ENCODE data around the gene GTPBP4. TPM values are rescaled to one million over a fixed set of nuclear protein-coding genes. Genes with fewer than 3 reads are reported as not detected.

The GTPBP4 gene
- total and polyA plus RNA-seq, 9 of the 15 experiments (the other 6 are each of a cell fraction or from before 2014, with no cell fraction given): 79.0 to 155 (median 128) TPM

GRCh38 chr10:986137-986825 is 2.0 kb upstream of the GTPBP4 start (continued):
- no peak for TF ChIP-seq HDAC6 (IDR thresholded peaks at IDR 0.05; ENCODE audit: low read depth, low read length)
- 0 out of 2 replicates have a peak, but pooled peaks have one; percentile 4 for TF ChIP-seq TAL1 (IDR thresholded peaks at IDR 0.05)
- TF ChIP-seq HOXB6 (CRISPR knock-in tag; IDR thresholded peaks at IDR 0.05; ENCODE audit: borderline replicate concordance): no peak
- 0 out of 2 replicates have a peak, but pooled peaks have one; percentile 20 for TF ChIP-seq ARID1B (IDR thresholded peaks at IDR 0.05)
- peak; percentile 84 for TF ChIP-seq FOSL1 (tag; conservative IDR thresholded peaks at IDR 0.05)
- peak; percentile 25; the same call in 1 of the 2 replicates for TF ChIP-seq CTBP1 (IDR thresholded peaks at IDR 0.05; ENCODE audit: borderline replicate concordance)
- no peak for TF ChIP-seq LARP7 (IDR thresholded peaks at IDR 0.05)
- TF ChIP-seq ZNF699 (CRISPR knock-in tag; IDR thresholded peaks at IDR 0.05; ENCODE audit: insufficient replicate concordance): no peak
- no peak for TF ChIP-seq ZNF354B (CRISPR knock-in tag; IDR thresholded peaks at IDR 0.05)
- TF ChIP-seq, protein P1, sequence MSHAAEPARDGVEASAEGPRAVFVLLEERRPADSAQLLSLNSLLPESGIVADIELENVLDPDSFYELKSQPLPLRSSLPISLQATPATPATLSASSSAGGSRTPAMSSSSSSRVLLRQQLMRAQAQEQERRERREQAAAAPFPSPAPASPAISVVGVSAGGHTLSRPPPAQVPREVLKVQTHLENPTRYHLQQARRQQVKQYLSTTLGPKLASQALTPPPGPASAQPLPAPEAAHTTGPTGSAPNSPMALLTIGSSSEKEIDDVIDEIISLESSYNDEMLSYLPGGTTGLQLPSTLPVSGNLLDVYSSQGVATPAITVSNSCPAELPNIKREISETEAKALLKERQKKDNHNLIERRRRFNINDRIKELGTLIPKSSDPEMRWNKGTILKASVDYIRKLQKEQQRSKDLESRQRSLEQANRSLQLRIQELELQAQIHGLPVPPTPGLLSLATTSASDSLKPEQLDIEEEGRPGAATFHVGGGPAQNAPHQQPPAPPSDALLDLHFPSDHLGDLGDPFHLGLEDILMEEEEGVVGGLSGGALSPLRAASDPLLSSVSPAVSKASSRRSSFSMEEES (CRISPR knock-in tag; IDR thresholded peaks at IDR 0.05): no peak
- no peak for TF ChIP-seq MEIS2 (IDR thresholded peaks at IDR 0.05; ENCODE audit: partially characterized antibody)
- no peak for TF ChIP-seq ZNF75A (CRISPR knock-in tag; IDR thresholded peaks at IDR 0.05)
- no peak for TF ChIP-seq MEF2D (tag; conservative IDR thresholded peaks at IDR 0.05; ENCODE audit: low read depth)
- TF ChIP-seq RCOR1 (IDR thresholded peaks at IDR 0.05; ENCODE audit: borderline replicate concordance in 1 of 2, low read depth in 2 of 2, low read length in 2 of 2): 0 out of 4 replicates have a peak, but pooled peaks of 1 of the 2 experiments have one; percentile 9
- TF ChIP-seq SMARCA4 (IDR thresholded peaks at IDR 0.05): no peak
- TF ChIP-seq ZFP91 (CRISPR knock-in tag; IDR thresholded peaks at IDR 0.05): no peak
- TF ChIP-seq TCF7L2 (IDR thresholded peaks at IDR 0.05; ENCODE audit: low read depth, low read length): no peak
- TF ChIP-seq, protein P2, sequence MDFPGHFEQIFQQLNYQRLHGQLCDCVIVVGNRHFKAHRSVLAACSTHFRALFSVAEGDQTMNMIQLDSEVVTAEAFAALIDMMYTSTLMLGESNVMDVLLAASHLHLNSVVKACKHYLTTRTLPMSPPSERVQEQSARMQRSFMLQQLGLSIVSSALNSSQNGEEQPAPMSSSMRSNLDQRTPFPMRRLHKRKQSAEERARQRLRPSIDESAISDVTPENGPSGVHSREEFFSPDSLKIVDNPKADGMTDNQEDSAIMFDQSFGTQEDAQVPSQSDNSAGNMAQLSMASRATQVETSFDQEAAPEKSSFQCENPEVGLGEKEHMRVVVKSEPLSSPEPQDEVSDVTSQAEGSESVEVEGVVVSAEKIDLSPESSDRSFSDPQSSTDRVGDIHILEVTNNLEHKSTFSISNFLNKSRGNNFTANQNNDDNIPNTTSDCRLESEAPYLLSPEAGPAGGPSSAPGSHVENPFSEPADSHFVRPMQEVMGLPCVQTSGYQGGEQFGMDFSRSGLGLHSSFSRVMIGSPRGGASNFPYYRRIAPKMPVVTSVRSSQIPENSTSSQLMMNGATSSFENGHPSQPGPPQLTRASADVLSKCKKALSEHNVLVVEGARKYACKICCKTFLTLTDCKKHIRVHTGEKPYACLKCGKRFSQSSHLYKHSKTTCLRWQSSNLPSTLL (IDR thresholded peaks at IDR 0.05): no peak
- TF ChIP-seq, protein P3, sequence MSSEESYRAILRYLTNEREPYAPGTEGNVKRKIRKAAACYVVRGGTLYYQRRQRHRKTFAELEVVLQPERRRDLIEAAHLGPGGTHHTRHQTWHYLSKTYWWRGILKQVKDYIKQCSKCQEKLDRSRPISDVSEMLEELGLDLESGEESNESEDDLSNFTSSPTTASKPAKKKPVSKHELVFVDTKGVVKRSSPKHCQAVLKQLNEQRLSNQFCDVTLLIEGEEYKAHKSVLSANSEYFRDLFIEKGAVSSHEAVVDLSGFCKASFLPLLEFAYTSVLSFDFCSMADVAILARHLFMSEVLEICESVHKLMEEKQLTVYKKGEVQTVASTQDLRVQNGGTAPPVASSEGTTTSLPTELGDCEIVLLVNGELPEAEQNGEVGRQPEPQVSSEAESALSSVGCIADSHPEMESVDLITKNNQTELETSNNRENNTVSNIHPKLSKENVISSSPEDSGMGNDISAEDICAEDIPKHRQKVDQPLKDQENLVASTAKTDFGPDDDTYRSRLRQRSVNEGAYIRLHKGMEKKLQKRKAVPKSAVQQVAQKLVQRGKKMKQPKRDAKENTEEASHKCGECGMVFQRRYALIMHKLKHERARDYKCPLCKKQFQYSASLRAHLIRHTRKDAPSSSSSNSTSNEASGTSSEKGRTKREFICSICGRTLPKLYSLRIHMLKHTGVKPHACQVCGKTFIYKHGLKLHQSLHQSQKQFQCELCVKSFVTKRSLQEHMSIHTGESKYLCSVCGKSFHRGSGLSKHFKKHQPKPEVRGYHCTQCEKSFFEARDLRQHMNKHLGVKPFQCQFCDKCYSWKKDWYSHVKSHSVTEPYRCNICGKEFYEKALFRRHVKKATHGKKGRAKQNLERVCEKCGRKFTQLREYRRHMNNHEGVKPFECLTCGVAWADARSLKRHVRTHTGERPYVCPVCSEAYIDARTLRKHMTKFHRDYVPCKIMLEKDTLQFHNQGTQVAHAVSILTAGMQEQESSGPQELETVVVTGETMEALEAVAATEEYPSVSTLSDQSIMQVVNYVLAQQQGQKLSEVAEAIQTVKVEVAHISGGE (CRISPR knock-in tag; IDR thresholded peaks at IDR 0.05): no peak
- TF ChIP-seq TAF15 (IDR thresholded peaks at IDR 0.05; ENCODE audit: low read depth, low read length): no peak

Data from K562 (cell line).